Measurements from ENCODE around the gene PTPN20.
"Not testable (repeated sequence)": the region's sequence is repeated elsewhere in the genome, so short reads cannot be mapped to it uniquely, and the experiment has no call there.

PTPN20 gene

DNA sequence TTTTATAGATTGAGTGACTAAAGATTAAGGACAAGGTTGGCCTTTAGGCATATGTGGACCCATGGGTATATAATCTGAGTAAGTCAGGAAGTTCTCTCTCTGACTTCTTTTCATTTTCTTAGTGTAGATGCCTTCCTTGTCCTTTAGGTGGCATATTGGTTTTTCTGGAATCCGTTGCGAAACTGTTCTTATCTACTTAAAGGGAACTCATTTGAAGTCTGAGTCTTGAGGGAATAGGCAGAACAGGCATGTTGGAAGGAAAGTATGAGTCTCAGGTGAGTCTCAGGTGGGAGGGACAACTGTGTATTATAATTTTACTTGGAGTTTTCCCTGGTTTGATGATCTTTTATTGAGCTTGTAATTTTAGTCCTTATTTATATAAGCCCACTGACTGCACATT is 14.6 kb downstream of the PTPN20 start:
- H3K4me1 Mint-ChIP-seq; H3K27ac Mint-ChIP-seq; H3K4me3 Mint-ChIP-seq; ATAC-seq; H3K36me3 Mint-ChIP-seq; DNase-seq (ENCODE audit: low spot score in 2 of 2); H3K9me3 Mint-ChIP-seq: not testable (repeated sequence)

DNA sequence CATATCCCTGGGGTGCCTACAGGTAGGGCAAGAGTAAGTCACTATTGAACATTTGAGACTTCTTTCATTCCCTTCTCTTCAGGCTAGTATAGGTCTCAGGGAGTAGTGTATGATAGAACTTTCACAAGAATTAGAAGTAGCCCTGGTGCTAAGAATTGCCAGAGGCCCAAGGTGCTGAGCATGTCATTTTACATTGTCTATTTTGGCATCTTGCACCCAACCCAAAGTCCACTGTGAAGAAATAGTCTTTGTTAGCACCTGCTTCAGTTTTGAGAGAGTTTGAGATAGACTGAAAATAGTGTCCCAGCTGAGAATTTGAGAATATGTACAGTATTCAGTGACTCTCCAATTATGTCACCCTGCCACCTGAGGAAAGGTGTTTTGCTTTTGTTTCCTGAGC is 17.6 kb downstream of the PTPN20 start:
- not testable (repeated sequence) for H3K9me3 Mint-ChIP-seq; H3K36me3 Mint-ChIP-seq; H3K4me1 Mint-ChIP-seq; DNase-seq (ENCODE audit: low spot score in 2 of 2); H3K4me3 Mint-ChIP-seq; ATAC-seq; H3K27ac Mint-ChIP-seq

- ATAC-seq: not testable (repeated sequence)
These were observed 21.2 kb downstream of the PTPN20 start for GRCh38 chr10:46932383-46932782.

DNA sequence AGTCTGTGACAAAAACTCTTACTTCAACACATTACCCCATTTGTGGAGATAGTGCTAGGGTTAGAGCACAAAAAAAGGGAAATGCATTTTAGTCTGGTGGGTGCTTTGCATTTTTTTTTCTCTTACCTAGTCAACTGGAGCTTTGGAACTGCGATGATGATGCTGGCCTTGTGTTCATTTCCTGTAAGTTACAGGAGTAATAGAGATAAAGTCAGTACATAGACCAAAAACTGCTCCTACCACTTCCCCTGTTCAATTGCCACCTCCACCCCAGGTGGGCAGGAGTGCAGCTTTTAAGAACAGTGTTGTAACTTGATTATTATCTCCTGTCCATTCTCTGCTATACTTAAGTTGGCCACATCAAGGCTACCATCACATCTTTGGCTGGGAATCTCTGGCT is 29.9 kb downstream of the PTPN20 start:
- H3K36me3 Mint-ChIP-seq; ATAC-seq; H3K4me1 Mint-ChIP-seq; H3K27ac Mint-ChIP-seq; H3K4me3 Mint-ChIP-seq; DNase-seq (ENCODE audit: low spot score in 2 of 2); H3K9me3 Mint-ChIP-seq: not testable (repeated sequence)

More at GRCh38 chr10:46932383-46932782, 21.2 kb downstream of the PTPN20 start:
- not testable (repeated sequence) for H3K9me3 Mint-ChIP-seq; H3K27ac Mint-ChIP-seq; H3K4me1 Mint-ChIP-seq; DNase-seq (ENCODE audit: low spot score in 2 of 2); H3K36me3 Mint-ChIP-seq; H3K4me3 Mint-ChIP-seq

DNA sequence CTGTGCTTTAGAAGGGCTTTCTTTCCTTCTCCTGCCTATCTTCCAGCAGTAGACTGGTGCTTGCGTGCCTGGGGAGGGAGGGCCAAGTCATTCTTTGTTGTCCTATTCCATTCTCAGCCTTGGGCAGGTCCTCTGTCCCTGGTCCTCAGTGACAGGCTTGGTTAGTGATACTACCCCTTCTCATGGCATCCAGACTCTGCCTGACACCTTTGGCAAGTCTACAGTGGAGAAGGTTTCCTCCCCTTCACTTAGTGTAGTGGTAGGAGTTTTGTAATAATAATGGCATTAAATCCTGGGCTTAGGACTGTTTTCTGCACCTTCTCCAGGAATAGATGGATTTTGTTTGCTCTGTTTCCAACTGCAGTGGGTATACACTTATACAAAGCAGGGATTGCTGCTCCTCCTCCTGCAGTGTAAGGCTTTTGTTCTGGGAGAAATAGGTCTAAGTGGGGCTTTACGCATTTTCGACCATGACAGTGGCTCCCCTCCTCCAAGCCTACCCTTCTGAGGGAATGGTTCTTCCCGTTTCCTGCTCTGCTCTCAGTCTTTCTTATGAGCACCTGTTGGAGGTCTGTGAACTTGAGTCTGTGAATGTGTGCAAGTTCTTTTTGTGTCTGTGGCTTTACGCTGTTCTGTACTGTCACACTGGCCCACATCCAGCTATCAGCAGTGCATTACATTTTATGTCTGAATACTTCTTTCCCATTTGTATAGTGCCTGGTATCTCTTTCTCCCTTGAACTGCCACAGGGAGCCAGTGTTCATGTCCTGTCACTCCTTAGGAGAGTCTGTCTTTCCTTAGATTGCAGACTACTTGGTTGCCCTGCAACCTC is 37.7 kb downstream of the PTPN20 start:
- H3K9me3 Mint-ChIP-seq; H3K27ac Mint-ChIP-seq; H3K4me3 Mint-ChIP-seq; H3K36me3 Mint-ChIP-seq; H3K4me1 Mint-ChIP-seq; DNase-seq (ENCODE audit: low spot score in 2 of 2): not testable (repeated sequence)
- ATAC-seq: peak; percentile 31

- H3K27ac Mint-ChIP-seq; H3K9me3 Mint-ChIP-seq; H3K36me3 Mint-ChIP-seq; DNase-seq (ENCODE audit: low spot score in 2 of 2); H3K4me3 Mint-ChIP-seq; ATAC-seq; H3K4me1 Mint-ChIP-seq: not testable (repeated sequence)
These were observed 41.3 kb downstream of the PTPN20 start for GRCh38 chr10:46952540-46952939.

DNA sequence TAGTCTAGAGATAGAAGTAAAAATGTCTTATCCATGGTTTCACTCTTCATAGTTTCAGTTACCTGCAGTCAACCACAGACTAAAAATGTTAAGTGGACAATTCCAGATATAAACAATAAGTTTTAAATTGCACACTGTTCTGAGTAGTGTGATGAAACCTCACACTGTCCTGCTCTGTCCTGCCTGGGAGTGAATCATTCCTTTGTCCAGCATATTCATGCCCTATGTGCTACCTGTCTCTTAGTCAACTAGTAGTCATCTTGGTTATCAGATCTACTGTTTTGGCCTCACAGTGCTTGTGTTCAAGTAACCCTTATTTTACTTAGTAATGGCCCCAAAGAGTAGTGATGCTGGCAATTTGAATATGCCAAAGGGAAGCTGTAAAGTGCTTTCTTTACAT is 49.5 kb downstream of the PTPN20 start:
- ATAC-seq; H3K4me1 Mint-ChIP-seq; H3K27ac Mint-ChIP-seq; H3K36me3 Mint-ChIP-seq; H3K4me3 Mint-ChIP-seq; H3K9me3 Mint-ChIP-seq; DNase-seq (ENCODE audit: low spot score in 2 of 2): not testable (repeated sequence)

DNA sequence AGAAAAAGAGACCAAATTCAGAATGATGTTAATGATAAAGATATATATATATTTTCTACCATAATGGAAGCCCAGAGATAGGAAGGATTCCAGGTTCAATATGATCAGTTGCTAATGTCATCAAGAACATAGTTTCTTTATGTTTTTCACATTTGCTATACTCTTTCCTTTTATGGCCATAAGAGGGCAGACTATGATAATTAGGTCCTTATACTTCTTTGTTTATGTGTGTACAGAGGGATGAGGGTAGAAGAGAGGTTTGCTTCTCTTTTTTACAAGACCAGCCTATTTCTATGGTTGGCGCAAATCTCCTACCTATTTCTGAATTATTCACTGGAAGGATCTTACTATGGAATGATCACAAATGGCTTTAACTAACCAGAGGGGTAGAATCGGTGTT is 52.1 kb downstream of the PTPN20 start:
- H3K4me1 Mint-ChIP-seq; ATAC-seq; H3K27ac Mint-ChIP-seq; DNase-seq (ENCODE audit: low spot score in 2 of 2); H3K36me3 Mint-ChIP-seq; H3K4me3 Mint-ChIP-seq; H3K9me3 Mint-ChIP-seq: not testable (repeated sequence)

DNA sequence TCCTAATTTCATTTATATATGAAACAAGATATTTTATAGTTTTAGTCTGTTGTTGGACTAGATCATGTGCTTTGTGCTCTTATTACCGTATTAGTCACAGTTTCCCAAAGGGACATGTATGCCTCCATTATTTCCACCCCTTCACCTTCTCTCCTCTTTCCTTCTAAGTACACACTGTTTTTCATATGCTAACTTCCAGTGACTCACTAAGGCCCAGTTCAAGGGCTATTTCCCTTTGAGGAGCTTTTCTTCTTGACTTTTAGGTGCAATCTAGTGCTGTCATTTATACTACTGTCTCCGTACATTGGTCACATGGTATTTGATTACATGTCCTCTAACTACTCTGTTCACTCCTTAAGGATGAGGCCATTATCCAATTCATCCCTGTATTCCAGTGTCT is 55.8 kb downstream of the PTPN20 start:
- not testable (repeated sequence) for H3K4me1 Mint-ChIP-seq; H3K36me3 Mint-ChIP-seq; DNase-seq (ENCODE audit: low spot score in 2 of 2); H3K9me3 Mint-ChIP-seq; H3K27ac Mint-ChIP-seq; H3K4me3 Mint-ChIP-seq; ATAC-seq

DNA sequence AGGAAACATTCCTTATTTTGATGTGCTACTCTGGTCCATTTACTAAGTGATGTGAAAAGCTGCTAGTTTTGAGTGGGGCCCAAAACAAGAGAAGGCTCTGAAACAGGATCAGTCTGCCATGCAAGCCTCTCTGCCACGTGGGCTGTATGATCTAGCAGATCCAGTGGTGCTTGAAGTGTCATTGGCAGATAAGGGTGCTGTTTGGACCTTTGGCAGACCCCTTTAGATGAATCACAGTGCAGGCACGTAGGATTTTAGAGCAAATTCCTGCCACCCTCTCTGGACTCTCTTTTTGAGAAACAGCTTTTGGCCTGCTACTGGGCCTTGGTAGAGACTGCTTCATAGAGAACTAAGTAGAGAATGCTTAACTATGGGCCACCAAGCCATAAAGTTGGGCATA is 69.0 kb downstream of the PTPN20 start:
- DNase-seq (ENCODE audit: low spot score in 2 of 2); H3K4me1 Mint-ChIP-seq; H3K36me3 Mint-ChIP-seq; H3K27ac Mint-ChIP-seq; ATAC-seq; H3K4me3 Mint-ChIP-seq; H3K9me3 Mint-ChIP-seq: not testable (repeated sequence)

- H3K4me3 Mint-ChIP-seq; DNase-seq (ENCODE audit: low spot score in 2 of 2); H3K27ac Mint-ChIP-seq: not testable (repeated sequence)
These were observed 76.2 kb downstream of the PTPN20 start for GRCh38 chr10:46987233-46987924.

GRCh38 chr10:46992803-46993561 is 81.8 kb downstream of the PTPN20 start:
- ATAC-seq (no peak), DNase-seq (ENCODE audit: low spot score in 2 of 2) (no peak)
- Mint-ChIP-seq H3K9me3 (no peaks in the 10 kb centered on the region), H3K4me1 (no peaks in the 10 kb centered on the region), H3K36me3 (no peaks in the 10 kb centered on the region), H3K27ac (no peak overlapping the region), H3K4me3 (no peak overlapping the region)

More at GRCh38 chr10:46987233-46987924, 76.2 kb downstream of the PTPN20 start:
- H3K36me3 Mint-ChIP-seq, H3K4me1 Mint-ChIP-seq, H3K9me3 Mint-ChIP-seq: not testable (repeated sequence)
- peak; percentile 64 for ATAC-seq

DNA sequence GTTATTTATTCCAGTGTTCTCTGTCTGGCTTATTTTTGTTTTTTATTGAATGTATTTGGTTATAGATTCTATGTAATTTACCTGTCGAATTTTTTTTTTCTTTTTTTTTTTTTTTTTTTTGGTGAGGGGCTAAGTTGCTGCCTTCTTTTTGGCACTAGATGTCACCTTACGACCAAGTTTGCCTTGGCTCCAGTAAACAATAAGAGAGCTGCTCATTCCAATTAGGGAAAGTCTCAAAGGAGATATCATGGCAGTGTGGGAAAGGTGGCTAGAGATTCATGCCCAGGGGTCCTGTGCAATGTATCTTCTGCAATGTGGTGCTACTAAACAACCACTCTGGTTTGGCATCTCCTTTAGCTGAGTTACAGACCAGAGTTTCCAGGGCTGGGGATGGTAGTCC is 84.0 kb downstream of the PTPN20 start:
- DNase-seq (ENCODE audit: low spot score in 2 of 2): no peak
- Mint-ChIP-seq H3K9me3 (no peaks in the 10 kb centered on the region), H3K4me1 (no peaks in the 10 kb centered on the region), H3K27ac (no peak overlapping the region), H3K4me3 (no peak overlapping the region), H3K36me3 (no peaks in the 10 kb centered on the region)
- no peak for ATAC-seq

GRCh38 chr10:46998192-46998591 is 87.0 kb downstream of the PTPN20 start:
- Mint-ChIP-seq H3K4me1 (no peaks in the 10 kb centered on the region), H3K4me3 (no peak overlapping the region), H3K9me3 (no peaks in the 10 kb centered on the region), H3K27ac (no peak overlapping the region), H3K36me3 (no peaks in the 10 kb centered on the region)
- ATAC-seq (no peak), DNase-seq (ENCODE audit: low spot score in 2 of 2) (no peak)

DNA sequence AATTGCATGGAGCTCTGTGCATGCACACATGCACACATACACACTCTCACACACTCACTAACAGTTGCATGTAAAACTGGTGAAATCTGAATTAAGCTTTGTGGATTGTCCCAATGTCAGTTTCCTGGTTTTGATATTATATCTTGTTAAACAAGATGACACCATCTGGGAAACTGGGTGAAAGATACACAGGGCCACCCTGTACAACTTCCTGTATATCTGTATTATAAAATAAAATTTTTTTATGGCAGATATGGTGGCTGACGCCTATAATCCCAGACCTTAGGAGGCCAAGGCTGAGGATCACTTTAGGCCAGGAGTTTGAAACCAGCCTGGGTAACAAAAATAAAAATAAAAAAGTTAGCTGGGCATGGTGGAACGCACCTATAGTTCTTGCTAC is 87.4 kb downstream of the PTPN20 start:
- no peak for DNase-seq (ENCODE audit: low spot score in 2 of 2)
- no peak overlapping the region for H3K4me3 Mint-ChIP-seq
- no peaks in the 10 kb centered on the region for H3K4me1 Mint-ChIP-seq
- no peak overlapping the region for H3K27ac Mint-ChIP-seq
- no peaks in the 10 kb centered on the region for H3K9me3 Mint-ChIP-seq
- no peaks in the 10 kb centered on the region for H3K36me3 Mint-ChIP-seq
- no peak for ATAC-seq

Measured in stimulated activated effector memory CD8-positive, alpha-beta T cell treated with anti-CD3 and anti-CD28 coated beads, Interleukin-12 subunit alpha, Interleukin-12 subunit beta, amount 100 ng/mL, for 72 hours (primary cell).